Parathyroid adenoma (tissue), 2 donors: ENCODE results near the gene VIT.
"Not testable (repeated sequence)": the region's sequence is repeated elsewhere in the genome, so short reads cannot be mapped to it uniquely, and the experiment has no call there.

Source experiments
- H2AFZ ChIP-seq: fragments of 300-600 bp; sonication (generic); one replicate; pipeline ENCODE4 v1.7.0; 2017; ENCODE audit warnings: antibody characterized with exemption, mild to moderate bottlenecking
- H3K27ac ChIP-seq: fragments of 300-600 bp; sonication (generic); one replicate; pipeline ENCODE4 v1.7.0; 2017
- H3K27me3 ChIP-seq: fragments of 300-600 bp; sonication (generic); one replicate; pipeline ENCODE4 v1.7.0; 2017; ENCODE audit warnings: low read length; ENCODE audit not compliant: control insufficient read depth, insufficient read depth
- H3K36me3 ChIP-seq: fragments of 300-600 bp; sonication (generic); one replicate; pipeline ENCODE4 v1.7.0; 2017; ENCODE audit warnings: low read length; ENCODE audit not compliant: control insufficient read depth, insufficient read depth
- H3K4me1 ChIP-seq: fragments of 300-600 bp; sonication (generic); one replicate; pipeline ENCODE4 v1.7.0; 2017; ENCODE audit warnings: control low read depth
- H3K4me2 ChIP-seq: fragments of 300-600 bp; sonication (generic); one replicate; pipeline ENCODE4 v1.7.0; 2017; ENCODE audit warnings: low read length
- H3K4me3 ChIP-seq: fragments of 300-600 bp; sonication (generic); one replicate; pipeline ENCODE4 v1.7.0; 2017; ENCODE audit warnings: low read depth, low read length
- H3K79me2 ChIP-seq: fragments of 300-600 bp; sonication (generic); one replicate; pipeline ENCODE4 v1.7.0; 2017; ENCODE audit warnings: control low read depth
- H3K9ac ChIP-seq: fragments of 300-600 bp; sonication (generic); one replicate; pipeline ENCODE4 v1.7.0; 2017; ENCODE audit warnings: mild to moderate bottlenecking
- H3K9me3 ChIP-seq: fragments of 300-600 bp; sonication (generic); one replicate; pipeline ENCODE4 v1.7.0; 2017; ENCODE audit warnings: low read length; ENCODE audit not compliant: control insufficient read depth
- CTCF ChIP-seq: fragments of 300-600 bp; sonication (generic); IDR thresholded peaks from one replicate; pipeline ENCODE4 v1.7.0; 2017; ENCODE audit warnings: antibody characterized with exemption, mild to moderate bottlenecking
- donor health status: primary hyperparathyroidism.

The VIT gene

GRCh38 chr2:36820942-36821605 lies 124.6 kb downstream of the VIT start:
- no peaks in the 10 kb centered on the region for H3K79me2 ChIP-seq
- no peaks in the 10 kb centered on the region for H3K4me1 ChIP-seq
- H3K27me3 ChIP-seq, result no peaks in the 10 kb centered on the region
- H3K27ac ChIP-seq, result no peak overlapping the region
- no peak overlapping the region for H3K9ac ChIP-seq
- H3K9me3 ChIP-seq, result no peaks in the 10 kb centered on the region
- no peak overlapping the region for H2AFZ ChIP-seq
- no peak for TF ChIP-seq CTCF
- H3K36me3 ChIP-seq, result no peaks in the 10 kb centered on the region
- no peak overlapping the region for H3K4me2 ChIP-seq
- no peak overlapping the region for H3K4me3 ChIP-seq

GRCh38 chr2:36823862-36824261 lies 127.4 kb downstream of the VIT start:
- Histone ChIP-seq H3K27me3 (no peaks in the 10 kb centered on the region), H3K4me1 (no peaks in the 10 kb centered on the region), H3K27ac (no peak overlapping the region), H3K9ac (no peak overlapping the region), H3K4me2 (no peak overlapping the region), H3K79me2 (no peaks in the 10 kb centered on the region), H3K36me3 (no peaks in the 10 kb centered on the region), H3K4me3 (no peak overlapping the region), H3K9me3 (no peaks in the 10 kb centered on the region), H2AFZ (no peak overlapping the region)
- TF ChIP-seq CTCF, result no peak

- Histone ChIP-seq H3K4me3 (no peak overlapping the region), H3K4me1 (no peaks in the 10 kb centered on the region), H3K27me3 (no peaks in the 10 kb centered on the region), H3K27ac (no peak overlapping the region), H2AFZ (no peak overlapping the region), H3K4me2 (no peak overlapping the region), H3K9me3 (no peaks in the 10 kb centered on the region), H3K9ac (no peak overlapping the region), H3K36me3 (no peaks in the 10 kb centered on the region), H3K79me2 (no peaks in the 10 kb centered on the region)
- TF ChIP-seq CTCF, result no peak
These were observed 127.8 kb downstream of the VIT start for GRCh38 chr2:36824273-36824672.

- H3K27me3 ChIP-seq, H3K79me2 ChIP-seq, H3K9me3 ChIP-seq, H3K4me3 ChIP-seq, H2AFZ ChIP-seq, H3K36me3 ChIP-seq, H3K27ac ChIP-seq, H3K4me1 ChIP-seq, H3K4me2 ChIP-seq, H3K9ac ChIP-seq: not testable (repeated sequence)
These were observed 128.2 kb downstream of the VIT start for GRCh38 chr2:36824683-36825082.

- no peak overlapping the region for H3K4me2 ChIP-seq
- H3K79me2 ChIP-seq, result no peaks in the 10 kb centered on the region
- H3K4me3 ChIP-seq, result no peak overlapping the region
- H3K27ac ChIP-seq, result no peak overlapping the region
- no peaks in the 10 kb centered on the region for H3K27me3 ChIP-seq
- no peaks in the 10 kb centered on the region for H3K36me3 ChIP-seq
- no peaks in the 10 kb centered on the region for H3K9me3 ChIP-seq
- H3K9ac ChIP-seq, result no peak overlapping the region
- H2AFZ ChIP-seq, result no peak overlapping the region
- TF ChIP-seq CTCF, result no peak
- no peaks in the 10 kb centered on the region for H3K4me1 ChIP-seq
These were observed 134.7 kb downstream of the VIT start for GRCh38 chr2:36831185-36831584.
